LNCAP (cell line): ENCODE results near the gene PFKM.

ENCODE experiments used
- CTCF ChIP-seq: fragments of 450-650 bp; IDR thresholded peaks from 2 replicates; pipeline ENCODE4 v1.5.1; 2017; ENCODE audit warnings: mild to moderate bottlenecking

Gene PFKM

GRCh38 chr12:48151103-48151771 is 32.1 kb downstream of the PFKM start:
- TF ChIP-seq CTCF = no peak

DNA sequence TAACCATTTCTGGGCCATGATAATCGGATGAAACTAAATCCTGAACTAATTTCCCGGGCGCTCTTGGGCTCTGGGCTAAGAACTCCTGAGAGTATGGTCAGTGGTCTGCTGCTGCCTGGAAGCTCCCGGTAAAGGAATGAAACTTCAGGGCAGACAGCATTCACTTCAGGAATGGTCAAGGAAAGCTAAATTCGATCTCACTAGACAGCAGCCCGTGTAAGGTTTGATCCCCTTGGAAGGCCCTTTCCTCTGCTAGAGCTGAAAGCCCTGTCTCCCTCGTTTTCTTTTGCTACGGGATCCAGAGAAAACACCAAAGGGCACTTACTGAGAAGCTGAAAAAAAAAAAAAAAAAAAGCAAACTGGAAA is 37.5 kb downstream of the PFKM start:
- TF ChIP-seq CTCF = no peak

- TF ChIP-seq CTCF = peak; percentile 43; the same call in 1 of the 2 replicates
Observed at GRCh38 chr12:48157018-48157888, 38.1 kb downstream of the PFKM start, which contains the start of gene ASB8. TSS of gene ASB8 (minus strand) at chr12:48157515. CDS start at chr12:48153496, 4,019 bp downstream.

GRCh38 chr12:48157889-48158370 is 38.8 kb downstream of the PFKM start:
- no peak for TF ChIP-seq CTCF

- no peak for TF ChIP-seq CTCF
Observed at GRCh38 chr12:48160046-48160445, 40.9 kb downstream of the PFKM start.

- no peak for TF ChIP-seq CTCF
Observed at GRCh38 chr12:48160807-48161206, 41.6 kb downstream of the PFKM start.

DNA sequence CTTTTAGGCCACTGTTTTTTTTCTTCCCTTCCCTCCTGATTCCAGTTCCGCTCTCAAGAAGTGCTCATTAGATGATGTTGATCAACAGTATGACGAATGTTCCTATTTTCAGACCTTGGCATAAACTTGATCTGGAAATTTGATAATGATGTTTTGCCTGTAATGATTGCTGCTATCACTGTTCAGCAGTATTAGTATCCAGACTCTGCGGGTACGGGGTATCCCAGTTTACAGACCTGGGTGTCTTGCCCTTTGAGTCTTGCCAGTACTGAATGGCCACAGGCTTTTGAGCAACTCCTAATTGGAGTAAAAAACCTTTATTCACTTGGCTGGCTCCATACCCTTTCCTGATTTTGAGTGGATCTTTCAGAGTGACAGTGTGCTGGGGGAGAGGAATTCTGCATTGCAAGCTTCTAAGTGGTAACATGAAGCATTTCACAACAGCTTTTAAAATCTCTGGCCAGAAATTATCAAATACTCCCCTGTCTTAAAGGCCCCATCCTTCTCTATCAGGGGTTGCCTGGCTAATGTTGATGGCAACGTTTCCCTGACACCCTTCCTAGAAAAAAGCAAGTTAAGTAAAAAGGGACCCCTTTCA is 44.1 kb downstream of the PFKM start:
- no peak for TF ChIP-seq CTCF
